Bronchus fibroblast of lung (primary cell): ENCODE data around the gene APOL2. TPM values are rescaled to one million over a fixed set of nuclear protein-coding genes. Genes with fewer than 3 reads are reported as not detected.

Experiments used
- total RNA-seq: library from RNA; depleted of rRNA; stranded (reverse); fragments of >200 nt; gene quantifications from 2 replicates; pipeline ENCODE4 v1.2.3, GENCODE V29; 2015

The APOL2 gene, protein sequence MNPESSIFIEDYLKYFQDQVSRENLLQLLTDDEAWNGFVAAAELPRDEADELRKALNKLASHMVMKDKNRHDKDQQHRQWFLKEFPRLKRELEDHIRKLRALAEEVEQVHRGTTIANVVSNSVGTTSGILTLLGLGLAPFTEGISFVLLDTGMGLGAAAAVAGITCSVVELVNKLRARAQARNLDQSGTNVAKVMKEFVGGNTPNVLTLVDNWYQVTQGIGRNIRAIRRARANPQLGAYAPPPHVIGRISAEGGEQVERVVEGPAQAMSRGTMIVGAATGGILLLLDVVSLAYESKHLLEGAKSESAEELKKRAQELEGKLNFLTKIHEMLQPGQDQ
- total RNA-seq = 11.9 and 13.4 TPM in 2 replicates

DNA sequence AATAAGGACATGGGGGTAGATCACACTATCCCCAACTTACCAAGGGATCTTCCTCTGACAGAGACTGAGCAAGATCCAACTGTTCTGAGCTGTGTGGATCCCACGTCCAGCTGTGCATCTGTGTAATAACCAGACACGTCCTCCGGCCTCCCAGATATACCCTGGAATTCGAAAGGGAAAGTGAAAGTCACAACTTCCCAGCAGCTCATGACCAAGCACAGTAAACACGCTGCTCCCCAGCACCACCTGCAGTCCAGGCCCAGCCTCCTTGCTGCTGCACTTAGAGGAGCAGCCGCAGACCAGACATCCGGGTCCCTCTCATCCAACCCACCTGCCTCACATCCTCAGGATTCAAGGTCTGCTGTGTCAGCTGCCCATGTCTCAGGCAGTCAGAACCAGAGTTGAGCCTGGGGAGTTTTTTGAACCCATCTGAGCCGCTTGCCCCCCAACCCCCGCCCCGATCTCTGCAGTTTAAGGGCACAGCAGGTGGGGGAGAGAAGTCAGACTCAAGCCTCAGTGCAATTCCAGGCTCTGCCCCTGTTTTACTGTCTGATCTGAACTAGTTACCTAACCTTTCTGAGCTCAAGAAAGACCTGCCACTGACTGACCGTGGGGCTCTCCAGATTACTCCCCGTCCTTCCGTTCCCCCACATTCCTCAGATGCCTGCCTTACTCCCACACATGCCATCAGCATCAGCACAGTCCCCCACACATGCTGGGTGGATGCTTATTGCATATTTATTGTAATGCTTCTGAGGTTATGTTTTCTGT, at the start of gene APOL2:
TSS of gene APOL2 (minus strand) at position 127 of the 771 bp plus-strand sequence. CDS start 6,365 bp downstream, outside the sequence.

DNA sequence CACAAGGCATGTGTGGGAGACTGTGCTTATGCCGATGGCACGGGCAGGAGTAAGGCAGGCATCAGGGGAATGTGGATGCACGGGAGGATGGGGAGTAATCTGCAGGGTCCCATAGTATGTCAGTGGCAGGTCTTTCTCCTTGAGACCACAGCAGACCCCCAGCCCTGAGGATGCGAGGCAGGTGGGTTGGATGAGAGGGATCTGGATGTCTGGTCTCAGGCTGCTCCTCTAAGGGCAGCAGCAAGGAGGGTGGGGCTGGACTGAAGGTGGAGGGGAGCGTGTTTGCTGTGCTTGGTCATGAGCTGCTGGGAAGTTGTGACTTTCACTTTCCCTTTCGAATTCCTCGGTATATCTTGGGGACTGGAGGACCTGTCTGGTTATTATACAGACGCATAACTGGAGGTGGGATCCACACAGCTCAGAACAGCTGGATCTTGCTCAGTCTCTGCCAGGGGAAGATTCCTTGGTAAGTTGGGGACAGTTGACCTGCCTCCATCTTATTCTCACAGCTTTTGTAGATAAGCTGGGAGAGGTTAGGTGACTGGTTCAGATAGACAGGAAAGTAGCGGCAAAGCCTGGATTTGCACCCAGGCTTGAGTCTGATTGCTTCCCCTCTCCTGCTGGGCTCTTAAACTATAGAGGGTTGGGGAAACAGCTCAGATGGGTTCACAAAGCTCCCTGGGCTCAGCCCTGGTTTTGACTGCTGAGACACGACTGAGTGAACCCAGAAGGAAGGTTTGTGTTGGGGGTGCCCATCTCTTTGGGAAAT, 13.6 kb upstream of the APOL2 start, which contains the start of gene APOL1:
TSS of gene APOL1 (plus strand) at position 380 of the 769 bp plus-strand sequence. CDS start 1,823 bp downstream, outside the sequence.

DNA sequence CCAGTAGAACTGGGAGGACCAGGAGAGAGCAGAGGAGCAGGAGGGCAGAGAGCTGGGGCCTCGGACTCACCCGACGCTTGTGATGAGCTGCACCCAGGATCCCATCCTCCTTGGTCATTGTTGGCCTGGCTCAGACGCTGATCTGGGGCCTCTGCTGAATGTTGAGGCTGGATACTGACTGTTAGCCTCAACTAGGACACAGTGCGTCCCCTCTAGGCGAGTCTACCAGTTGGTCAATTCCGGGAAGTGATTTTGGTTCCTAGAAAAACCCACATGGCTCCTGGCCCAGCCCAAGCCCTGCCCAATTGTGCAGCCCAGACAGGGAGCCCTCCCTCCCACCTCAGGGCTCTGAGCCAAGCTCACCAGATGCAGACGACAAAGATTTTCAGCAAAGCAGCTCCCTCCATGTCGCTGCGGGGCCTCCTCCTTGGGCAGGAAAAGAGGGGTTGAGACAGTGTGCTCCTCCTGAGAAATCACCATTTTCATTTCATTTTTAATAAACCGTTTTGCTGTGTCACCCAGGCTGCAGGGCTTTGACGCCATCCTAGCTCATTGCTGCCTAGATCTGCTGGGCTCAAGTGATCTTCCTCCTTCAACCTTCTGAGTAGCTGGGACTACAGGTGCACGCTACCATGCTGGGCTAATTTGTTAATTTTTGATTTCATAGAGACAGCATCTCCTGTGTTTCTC, 37.6 kb downstream of the APOL2 start, which contains the start of gene APOL4:
TSS of gene APOL4 (minus strand) at position 180 of the 690 bp plus-strand sequence. CDS start at position 105, 75 bp downstream.

Other genes starting within 250 kb of the APOL2 start
- gene RBFOX2, start 210.7 kb downstream of the APOL2 start, total RNA-seq = 117 and 121 TPM in 2 replicates
- gene APOL3, start 78.8 kb downstream of the APOL2 start, total RNA-seq = 3.1 and 3.9 TPM in 2 replicates
- not detected in 2 replicates for gene APOL4, start 37.7 kb downstream of the APOL2 start, total RNA-seq
- gene APOL1, start 13.6 kb upstream of the APOL2 start, total RNA-seq = 0.34 and 0.59 TPM in 2 replicates
- gene MYH9, start 148.4 kb upstream of the APOL2 start, total RNA-seq = 399 and 411 TPM in 2 replicates
- gene TXN2, start 242.1 kb upstream of the APOL2 start, total RNA-seq = 76.7 and 82.7 TPM in 2 replicates